Measurements from ENCODE around the gene CLGN.
"Not testable (repeated sequence)": the region's sequence is repeated elsewhere in the genome, so short reads cannot be mapped to it uniquely, and the experiment has no call there.

The CLGN gene

DNA sequence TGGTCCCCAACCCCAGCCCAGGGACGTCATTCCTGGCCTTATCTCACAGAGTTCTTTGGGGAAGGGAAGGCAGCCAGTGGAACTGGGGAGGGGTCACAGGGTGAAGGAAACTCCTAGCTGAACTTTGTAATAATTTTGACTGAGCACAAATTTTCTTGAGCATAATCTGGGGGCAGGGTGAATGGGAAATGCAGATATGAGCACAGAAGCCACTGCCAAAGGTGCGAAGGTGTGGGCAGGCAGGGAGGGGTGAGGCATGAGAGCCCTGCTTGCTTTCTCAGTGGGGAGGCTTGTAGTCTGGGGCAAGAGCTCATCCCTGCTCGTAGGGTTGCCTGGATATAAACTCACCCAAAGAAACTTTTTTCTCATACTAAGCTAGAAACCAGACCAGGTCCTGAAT lies 35.7 kb upstream of the CLGN start:
- H3K27me3 Mint-ChIP-seq (ENCODE audit: low read depth): no peaks in the 10 kb centered on the region
- no peaks in the 10 kb centered on the region for H3K36me3 Mint-ChIP-seq (ENCODE audit: low read depth)
- H3K9me3 Mint-ChIP-seq: no peaks in the 10 kb centered on the region
- TF ChIP-seq, protein P1, sequence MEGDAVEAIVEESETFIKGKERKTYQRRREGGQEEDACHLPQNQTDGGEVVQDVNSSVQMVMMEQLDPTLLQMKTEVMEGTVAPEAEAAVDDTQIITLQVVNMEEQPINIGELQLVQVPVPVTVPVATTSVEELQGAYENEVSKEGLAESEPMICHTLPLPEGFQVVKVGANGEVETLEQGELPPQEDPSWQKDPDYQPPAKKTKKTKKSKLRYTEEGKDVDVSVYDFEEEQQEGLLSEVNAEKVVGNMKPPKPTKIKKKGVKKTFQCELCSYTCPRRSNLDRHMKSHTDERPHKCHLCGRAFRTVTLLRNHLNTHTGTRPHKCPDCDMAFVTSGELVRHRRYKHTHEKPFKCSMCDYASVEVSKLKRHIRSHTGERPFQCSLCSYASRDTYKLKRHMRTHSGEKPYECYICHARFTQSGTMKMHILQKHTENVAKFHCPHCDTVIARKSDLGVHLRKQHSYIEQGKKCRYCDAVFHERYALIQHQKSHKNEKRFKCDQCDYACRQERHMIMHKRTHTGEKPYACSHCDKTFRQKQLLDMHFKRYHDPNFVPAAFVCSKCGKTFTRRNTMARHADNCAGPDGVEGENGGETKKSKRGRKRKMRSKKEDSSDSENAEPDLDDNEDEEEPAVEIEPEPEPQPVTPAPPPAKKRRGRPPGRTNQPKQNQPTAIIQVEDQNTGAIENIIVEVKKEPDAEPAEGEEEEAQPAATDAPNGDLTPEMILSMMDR (IDR thresholded peaks at IDR 0.05; ENCODE audit: unreplicated experiment in 3 of 3): no peak
- H3K27ac Mint-ChIP-seq: no peak overlapping the region
- no peak overlapping the region for H3K4me3 Mint-ChIP-seq
- no peaks in the 10 kb centered on the region for H3K4me1 Mint-ChIP-seq

DNA sequence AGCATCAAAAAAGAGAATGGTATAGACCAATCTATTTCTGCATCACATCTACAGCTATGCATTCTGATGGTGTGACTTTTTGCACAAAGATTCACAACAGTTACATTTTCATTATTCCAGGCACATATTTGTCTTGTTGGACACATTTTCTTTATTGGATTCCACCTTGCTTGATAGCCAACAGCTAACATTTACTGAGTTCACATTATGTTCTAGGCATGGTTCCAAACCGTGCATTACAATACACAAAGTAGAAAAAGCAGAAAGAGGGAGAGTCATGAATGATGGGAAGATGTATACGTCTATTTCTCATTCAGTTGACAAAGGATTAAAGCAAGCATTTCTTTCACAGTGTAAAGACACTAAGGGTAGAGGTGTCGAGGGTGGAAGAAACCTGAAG lies 22.9 kb upstream of the CLGN start:
- Mint-ChIP-seq H3K9me3 (peaks cover 4% of the 10 kb centered on the region), H3K36me3 (ENCODE audit: low read depth) (no peaks in the 10 kb centered on the region), H3K4me1 (no peaks in the 10 kb centered on the region), H3K27ac (no peak overlapping the region), H3K4me3 (no peak overlapping the region), H3K27me3 (ENCODE audit: low read depth) (peaks cover 3% of the 10 kb centered on the region)
- TF ChIP-seq, protein P1 (IDR thresholded peaks at IDR 0.05; ENCODE audit: unreplicated experiment in 3 of 3): no peak

DNA sequence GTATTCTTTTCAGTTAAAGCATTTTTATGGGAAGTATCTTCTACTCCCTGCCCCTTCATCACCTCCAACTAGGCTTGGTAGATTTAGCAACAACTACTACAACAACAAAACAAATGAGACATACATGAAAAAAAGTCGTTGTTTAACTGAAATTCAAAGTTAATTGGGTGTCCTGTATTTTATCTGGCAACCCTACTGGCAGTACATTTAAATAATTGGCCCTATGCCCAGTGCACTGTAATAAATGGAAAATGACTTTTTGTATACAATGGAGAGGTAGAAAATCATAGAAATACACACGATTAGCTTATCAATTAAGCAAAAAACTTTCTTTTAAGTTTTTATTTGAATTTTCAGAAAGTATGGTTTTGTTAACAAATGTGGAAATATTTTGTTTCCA lies 21.4 kb upstream of the CLGN start:
- no peaks in the 10 kb centered on the region for H3K4me1 Mint-ChIP-seq
- no peaks in the 10 kb centered on the region for H3K36me3 Mint-ChIP-seq (ENCODE audit: low read depth)
- H3K27ac Mint-ChIP-seq: no peak overlapping the region
- no peak overlapping the region for H3K4me3 Mint-ChIP-seq
- peaks cover 4% of the 10 kb centered on the region for H3K27me3 Mint-ChIP-seq (ENCODE audit: low read depth)
- H3K9me3 Mint-ChIP-seq: peaks cover 4% of the 10 kb centered on the region
- TF ChIP-seq, protein P1 (IDR thresholded peaks at IDR 0.05; ENCODE audit: unreplicated experiment in 3 of 3): no peak

DNA sequence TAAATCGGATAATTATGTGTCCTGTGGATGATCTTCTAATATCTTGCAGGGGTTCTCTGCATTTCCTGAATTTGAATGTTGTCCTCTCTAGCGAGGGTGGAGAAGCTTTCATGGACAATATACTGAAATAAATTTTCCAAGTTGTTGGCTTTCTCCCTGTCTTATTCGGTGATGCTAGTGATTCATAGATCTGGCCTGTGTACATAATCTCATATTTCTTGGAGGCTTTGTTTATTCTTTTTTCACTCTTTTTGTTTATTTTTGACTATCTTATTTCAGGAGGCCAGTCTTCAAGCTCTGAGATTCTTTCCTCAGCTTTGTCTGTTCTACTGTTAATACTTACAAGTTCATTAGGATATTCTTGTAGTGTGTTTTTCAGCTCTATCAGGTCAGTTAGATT lies 20.7 kb upstream of the CLGN start:
- H3K9me3 Mint-ChIP-seq: peaks cover 4% of the 10 kb centered on the region
- no peaks in the 10 kb centered on the region for H3K36me3 Mint-ChIP-seq (ENCODE audit: low read depth)
- no peak overlapping the region for H3K27ac Mint-ChIP-seq
- no peaks in the 10 kb centered on the region for H3K4me1 Mint-ChIP-seq
- peaks cover 4% of the 10 kb centered on the region for H3K27me3 Mint-ChIP-seq (ENCODE audit: low read depth)
- H3K4me3 Mint-ChIP-seq: no peak overlapping the region
- TF ChIP-seq, protein P1 (IDR thresholded peaks at IDR 0.05; ENCODE audit: unreplicated experiment in 3 of 3): no peak

DNA sequence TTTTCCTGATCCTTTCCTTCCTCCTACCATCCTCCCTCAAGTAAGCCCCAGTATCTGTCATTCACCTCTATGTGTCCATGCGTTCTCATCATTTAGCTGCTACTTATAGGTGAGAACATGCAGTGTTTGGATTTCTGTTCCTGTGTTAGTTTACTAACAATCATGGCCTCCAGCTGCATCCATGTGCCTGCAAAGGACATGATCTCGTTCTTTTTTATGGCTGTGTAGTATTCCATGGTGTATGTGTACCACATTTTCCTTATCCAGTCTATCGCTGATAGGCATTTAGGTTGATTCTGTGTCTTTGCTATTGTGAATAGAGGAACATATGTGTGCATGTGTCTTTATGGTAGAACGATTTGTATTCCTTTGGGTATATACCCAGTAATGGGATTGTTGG lies 16.9 kb upstream of the CLGN start:
- not testable (repeated sequence) for H3K27me3 Mint-ChIP-seq (ENCODE audit: low read depth); H3K9me3 Mint-ChIP-seq; H3K4me3 Mint-ChIP-seq; H3K27ac Mint-ChIP-seq; H3K36me3 Mint-ChIP-seq (ENCODE audit: low read depth); H3K4me1 Mint-ChIP-seq

DNA sequence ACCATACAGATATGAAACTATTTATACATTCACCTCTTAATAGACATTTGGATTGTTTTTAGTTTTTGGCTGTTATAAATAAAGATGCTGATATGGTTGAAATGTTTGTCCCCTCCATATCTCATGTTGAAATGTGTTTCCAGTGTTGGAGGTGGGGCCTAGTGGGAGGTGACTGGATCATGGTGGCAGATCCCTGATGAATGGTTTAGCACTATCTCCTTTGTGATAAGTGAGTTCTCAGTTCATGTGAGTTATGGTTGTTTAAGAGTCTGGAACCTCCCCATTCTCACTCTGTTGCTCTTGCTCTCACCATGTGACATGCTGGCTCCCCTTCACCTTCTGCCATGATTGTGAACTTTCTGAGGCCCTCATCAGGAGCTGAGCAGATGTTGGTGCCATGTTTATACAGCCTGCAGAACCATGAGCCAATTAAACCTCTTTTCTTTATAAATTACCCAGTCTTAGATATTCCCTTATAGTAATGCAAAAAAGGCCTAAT lies 12.2 kb upstream of the CLGN start:
- H3K4me1 Mint-ChIP-seq: no peaks in the 10 kb centered on the region
- TF ChIP-seq, protein P1 (IDR thresholded peaks at IDR 0.05; ENCODE audit: unreplicated experiment in 3 of 3): no peak
- no peak overlapping the region for H3K27ac Mint-ChIP-seq
- H3K9me3 Mint-ChIP-seq: no peaks in the 10 kb centered on the region
- H3K4me3 Mint-ChIP-seq: no peak overlapping the region
- H3K36me3 Mint-ChIP-seq (ENCODE audit: low read depth): no peaks in the 10 kb centered on the region
- no peaks in the 10 kb centered on the region for H3K27me3 Mint-ChIP-seq (ENCODE audit: low read depth)
